NOMO-1 (cell line): ENCODE data around the gene ARRB2.

Source experiments
- DNase-seq, 2 experiments: peaks; one replicate each; lab custom pipeline; 2025; ENCODE audit not compliant: unreplicated experiment in 2 of 2; lab: John Stamatoyannopoulos, UW

Gene ARRB2

DNA sequence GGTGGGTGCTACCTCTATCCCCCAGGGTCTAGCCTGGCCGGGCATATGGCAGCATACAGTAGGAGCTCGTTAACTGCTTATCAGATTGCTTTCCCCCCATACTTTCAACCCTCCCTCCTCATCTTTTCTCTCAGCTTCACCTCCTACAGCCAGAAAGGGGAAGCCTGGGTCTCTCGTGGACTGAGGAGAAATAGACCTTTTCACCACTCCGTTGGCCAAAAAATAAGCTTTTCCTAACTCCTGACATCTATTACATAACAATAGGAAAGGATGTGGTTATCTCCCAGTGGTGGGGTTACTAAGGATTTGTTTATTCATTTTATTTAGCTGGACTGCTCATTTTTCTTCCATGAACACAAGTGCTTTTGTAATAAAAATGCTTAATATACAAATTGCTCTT lies 38.3 kb downstream of the ARRB2 start:
- peak in 1 of 2 experiments; percentile 25 for DNase-seq

- DNase-seq = no peak
Measured at GRCh38 chr17:4750606-4751005, 40.2 kb downstream of the ARRB2 start.

GRCh38 chr17:4751932-4752331 lies 41.5 kb downstream of the ARRB2 start:
- DNase-seq = no peak

DNA sequence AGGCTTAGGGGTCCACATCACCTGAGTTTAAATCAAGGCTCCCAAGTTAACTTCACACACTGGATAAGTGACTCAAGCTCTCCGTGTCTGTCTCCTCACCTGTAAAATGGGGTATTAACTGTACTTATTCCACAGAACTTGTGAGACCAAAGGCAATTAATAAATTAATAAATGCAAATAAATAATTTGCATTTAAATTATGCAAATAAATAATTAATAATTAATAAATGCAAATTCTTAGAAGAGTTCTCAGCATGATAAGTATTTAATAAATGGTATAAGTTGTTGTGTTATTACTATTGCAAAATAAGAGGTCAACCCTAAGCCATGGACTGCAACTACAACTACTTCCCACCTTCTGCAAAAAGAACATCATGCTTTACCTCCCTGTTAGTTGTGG lies 43.0 kb downstream of the ARRB2 start:
- DNase-seq = no peak

- peak in 1 of 2 experiments; percentile 58 for DNase-seq
Measured at GRCh38 chr17:4759776-4760236, 49.4 kb downstream of the ARRB2 start.

- peak in 1 of 2 experiments; percentile 69 for DNase-seq
Measured at GRCh38 chr17:4764595-4764994, 54.2 kb downstream of the ARRB2 start.

GRCh38 chr17:4766201-4766600 lies 55.8 kb downstream of the ARRB2 start:
- DNase-seq = peak; percentile 37 to 78

DNA sequence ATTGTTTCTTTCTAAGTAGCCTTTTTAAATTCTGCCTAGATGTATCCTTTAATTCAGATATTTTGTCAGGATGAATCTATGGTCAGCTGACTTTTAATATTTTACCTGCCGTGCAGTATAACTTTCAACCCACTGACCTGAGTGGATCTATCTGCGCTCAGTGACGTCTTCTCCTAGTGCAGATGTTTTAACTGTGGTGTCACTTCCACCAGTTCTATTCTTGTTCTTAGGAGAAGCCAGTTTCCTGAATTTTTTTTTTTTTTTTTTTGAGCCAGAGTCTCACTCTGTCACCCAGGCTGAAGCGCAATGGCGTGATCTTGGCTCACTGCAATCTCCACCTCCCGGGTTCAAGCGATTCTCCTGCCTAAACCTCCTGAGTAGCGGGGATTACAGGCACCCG lies 56.3 kb downstream of the ARRB2 start:
- no peak for DNase-seq

GRCh38 chr17:4768298-4768697 lies 57.9 kb downstream of the ARRB2 start:
- peak; percentile 48 to 49 for DNase-seq

DNA sequence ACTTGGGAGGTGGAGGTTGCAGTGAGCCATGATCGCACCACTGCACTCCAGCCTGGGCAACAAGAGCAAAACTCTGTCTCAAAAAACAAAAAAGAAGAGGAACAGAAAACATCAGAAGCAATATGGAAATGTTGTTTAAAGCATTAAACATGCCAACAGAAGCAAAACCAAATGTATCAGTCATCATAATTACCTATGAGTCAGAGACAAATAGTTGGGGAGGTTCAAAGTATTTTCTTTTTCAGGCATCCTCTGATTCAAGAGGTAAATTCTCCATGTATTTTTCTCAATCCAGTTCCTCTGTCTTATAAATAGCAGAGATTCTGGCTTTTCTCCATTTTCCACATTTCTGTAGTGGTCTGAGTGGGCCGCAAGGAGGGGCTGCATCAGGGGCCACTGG lies 59.2 kb downstream of the ARRB2 start:
- no peak for DNase-seq
